Effector memory CD4-positive, alpha-beta T cell (primary cell): ENCODE data around the gene MTPN.

ENCODE experiments used
- DNase-seq, 3 donors: peaks; one replicate each; pipeline ENCODE4 v3.0.0-alpha.2; 2020
- H3K27ac ChIP-seq: 2 replicates; pipeline ENCODE4 v1.7.0; 2013; ENCODE audit warnings: mild to moderate bottlenecking, low read length, moderate library complexity; ENCODE audit not compliant: insufficient read depth, poor library complexity, severe bottlenecking
- H3K27me3 ChIP-seq: replicated peaks from 2 replicates; pipeline ENCODE4 v1.7.0; 2013; ENCODE audit warnings: mild to moderate bottlenecking, low read length; ENCODE audit not compliant: insufficient read depth, control insufficient read depth, poor library complexity, severe bottlenecking
- H3K36me3 ChIP-seq: 2 replicates; pipeline ENCODE4 v1.7.0; 2013; ENCODE audit warnings: mild to moderate bottlenecking, low read length, moderate library complexity; ENCODE audit not compliant: control insufficient read depth, insufficient read depth
- H3K4me1 ChIP-seq: 2 replicates; pipeline ENCODE4 v1.7.0; 2013; ENCODE audit warnings: low read length, mild to moderate bottlenecking; ENCODE audit not compliant: control insufficient read depth, insufficient read depth, poor library complexity, severe bottlenecking
- H3K4me3 ChIP-seq: 2 replicates; pipeline ENCODE4 v1.7.0; 2013; ENCODE audit warnings: low read length, low read depth, mild to moderate bottlenecking; ENCODE audit not compliant: insufficient read depth, poor library complexity, severe bottlenecking
- H3K9me3 ChIP-seq: 2 replicates; pipeline ENCODE4 v1.7.0; 2013; ENCODE audit warnings: mild to moderate bottlenecking, low read length, moderate library complexity; ENCODE audit not compliant: control insufficient read depth

Gene MTPN

GRCh38 chr7:135959646-135960363 lies 17.4 kb downstream of the MTPN start:
- H3K4me1 ChIP-seq, result peaks cover 5% of the 10 kb centered on the region

GRCh38 chr7:135958173-135958572 lies 19.0 kb downstream of the MTPN start:
- Histone ChIP-seq H3K9me3 (no peaks in the 10 kb centered on the region), H3K27me3 (no peaks in the 10 kb centered on the region), H3K36me3 (no peaks in the 10 kb centered on the region), H3K4me3 (no peak overlapping the region), H3K27ac (no peak overlapping the region), H3K4me1 (peaks cover 2% of the 10 kb centered on the region)
- no peak for DNase-seq

More at GRCh38 chr7:135959646-135960363, 17.4 kb downstream of the MTPN start:
- no peaks in the 10 kb centered on the region for H3K9me3 ChIP-seq
- H3K4me3 ChIP-seq, result no peak overlapping the region
- no peaks in the 10 kb centered on the region for H3K27me3 ChIP-seq
- H3K27ac ChIP-seq, result no peak overlapping the region
- DNase-seq, result no peak
- H3K36me3 ChIP-seq, result no peaks in the 10 kb centered on the region

GRCh38 chr7:135957627-135958026 lies 19.5 kb downstream of the MTPN start:
- Histone ChIP-seq H3K36me3 (no peaks in the 10 kb centered on the region), H3K27ac (no peak overlapping the region), H3K27me3 (no peaks in the 10 kb centered on the region), H3K9me3 (no peaks in the 10 kb centered on the region), H3K4me1 (no peaks in the 10 kb centered on the region), H3K4me3 (no peak overlapping the region)
- DNase-seq, result no peak

- no peak for DNase-seq
- no peak overlapping the region for H3K27ac ChIP-seq
- H3K4me1 ChIP-seq, result no peaks in the 10 kb centered on the region
- H3K27me3 ChIP-seq, result no peaks in the 10 kb centered on the region
- H3K9me3 ChIP-seq, result no peaks in the 10 kb centered on the region
- peaks cover 7% of the 10 kb centered on the region for H3K36me3 ChIP-seq
- H3K4me3 ChIP-seq, result no peak overlapping the region
Observed at GRCh38 chr7:135956393-135956792, 20.8 kb downstream of the MTPN start.

GRCh38 chr7:135950972-135951371 lies 26.2 kb downstream of the MTPN start:
- DNase-seq, result no peak
- H3K36me3 ChIP-seq, result peaks cover 34% of the 10 kb centered on the region
- H3K27me3 ChIP-seq, result no peaks in the 10 kb centered on the region
- peaks cover 2% of the 10 kb centered on the region for H3K4me1 ChIP-seq
- H3K9me3 ChIP-seq, result no peaks in the 10 kb centered on the region
- no peak overlapping the region for H3K4me3 ChIP-seq
- no peak overlapping the region for H3K27ac ChIP-seq

- Histone ChIP-seq H3K4me1 (peaks cover 2% of the 10 kb centered on the region), H3K27me3 (no peaks in the 10 kb centered on the region), H3K9me3 (no peaks in the 10 kb centered on the region), H3K36me3 (peaks cover 34% of the 10 kb centered on the region), H3K27ac (no peak overlapping the region), H3K4me3 (no peak overlapping the region)
- no peak for DNase-seq
Observed at GRCh38 chr7:135950429-135950828, 26.7 kb downstream of the MTPN start.

GRCh38 chr7:135946289-135947055 lies 30.7 kb downstream of the MTPN start:
- no peaks in the 10 kb centered on the region for H3K9me3 ChIP-seq
- peaks cover 3% of the 10 kb centered on the region for H3K4me1 ChIP-seq
- H3K4me3 ChIP-seq, result no peak overlapping the region
- no peaks in the 10 kb centered on the region for H3K27me3 ChIP-seq
- DNase-seq, result no peak
- H3K36me3 ChIP-seq, result peaks cover 34% of the 10 kb centered on the region
- no peak overlapping the region for H3K27ac ChIP-seq

GRCh38 chr7:135944753-135945152 lies 32.4 kb downstream of the MTPN start:
- Histone ChIP-seq H3K27me3 (no peaks in the 10 kb centered on the region), H3K4me3 (no peak overlapping the region), H3K27ac (no peak overlapping the region), H3K9me3 (no peaks in the 10 kb centered on the region), H3K36me3 (peaks cover 18% of the 10 kb centered on the region), H3K4me1 (peaks cover 5% of the 10 kb centered on the region)
- no peak for DNase-seq

GRCh38 chr7:135943134-135943879 lies 33.9 kb downstream of the MTPN start:
- Histone ChIP-seq H3K9me3 (no peaks in the 10 kb centered on the region), H3K4me1 (peaks cover 15% of the 10 kb centered on the region), H3K4me3 (no peak overlapping the region), H3K27ac (no peak overlapping the region), H3K27me3 (no peaks in the 10 kb centered on the region), H3K36me3 (peaks cover 6% of the 10 kb centered on the region)
- no peak for DNase-seq

GRCh38 chr7:135942614-135943013 lies 34.5 kb downstream of the MTPN start:
- Histone ChIP-seq H3K4me3 (no peak overlapping the region), H3K27me3 (no peaks in the 10 kb centered on the region), H3K27ac (no peak overlapping the region), H3K36me3 (peaks cover 6% of the 10 kb centered on the region), H3K9me3 (no peaks in the 10 kb centered on the region), H3K4me1 (peaks cover 15% of the 10 kb centered on the region)
- DNase-seq, result no peak
